ENCODE measurements around the gene PDIA6.

- TF ChIP-seq REST (IDR thresholded peaks at IDR 0.05; ENCODE audit: insufficient read depth in 1 of 2, low read depth in 2 of 2, low read length in 1 of 2) = no peak; a peak in 1 of 4 replicates
- peak; percentile 98 for TF ChIP-seq CTCF (IDR thresholded peaks at IDR 0.05)
- no peak for TF ChIP-seq POLR2AphosphoS5 (IDR thresholded peaks at IDR 0.05; ENCODE audit: low read depth, low read length)
Observed at GRCh38 chr2:10832203-10832936, 19.8 kb upstream of the PDIA6 start.
